A549 (cell line): Measurements from ENCODE around the gene KDM6B. TPM values are rescaled to one million over a fixed set of nuclear protein-coding genes. Genes with fewer than 3 reads are reported as not detected.
A peak's percentile ranks its signal among the peaks of the same experiment; 100 is the strongest.
"Not testable (repeated sequence)": the region's sequence is repeated elsewhere in the genome, so short reads cannot be mapped to it uniquely, and the experiment has no call there.

Experiments
- ATAC-seq, 2 experiments: fragments of 200-7000 bp in 1 of 2; fragments of >200 bp in 1 of 2; cut with Nextera tagmentation in 1 of 2; cut with Tn5 transposase in 1 of 2; 3 replicates each; pipeline versions ENCODE4 v1.8.0 to v1.9.1; 2018 to 2020; ENCODE audit warnings: mild to moderate bottlenecking in 1 of 2, moderate library complexity in 1 of 2
- CTCF ChIA-PET: fragments of 300-600 bp; sonication (Branson Sonifier 250); formaldehyde crosslinking; extraction: SDS; loops from one replicate; lab custom pipeline; 2021; ENCODE audit warnings: antibody characterized with exemption, inconsistent platforms; lab: Yijun Ruan, JAX
- POLR2A ChIA-PET: fragments of 350-600 bp; formaldehyde crosslinking; extraction: SDS; loops from one replicate; lab custom pipeline; 2021; ENCODE audit warnings: antibody characterized with exemption, inconsistent platforms; lab: Yijun Ruan, JAX
- DNase-seq, 2 experiments: peaks; one replicate each; pipeline versions ENCODE4 v3.0.0 to v3.0.0-alpha.2; 2011 to 2016; ENCODE audit warnings: low read depth in 1 of 2, low spot score in 1 of 2
- FAIRE-seq: peaks from 2 replicates; lab custom pipeline; 2011; peaks lifted over from hg19 to GRCh38; lab: Jason Lieb, UNC
- H3K27ac ChIP-seq, 2 experiments: fragments of >200 bp; sonication (Bioruptor Twin); formaldehyde crosslinking; 3 replicates each; pipeline ENCODE4 v1.5.1; 2016 to 2017
- H3K4me1 ChIP-seq: fragments of >200 bp; sonication (Bioruptor Twin); formaldehyde crosslinking; 3 replicates; pipeline ENCODE4 v1.6.1; 2016
- H3K4me2 ChIP-seq: fragments of >200 bp; sonication (Bioruptor Twin); formaldehyde crosslinking; 3 replicates; pipeline ENCODE4 v1.6.1; 2016
- H3K4me3 ChIP-seq: fragments of >200 bp; sonication (Bioruptor Twin); formaldehyde crosslinking; 3 replicates; pipeline ENCODE4 v1.5.1; 2016
- H3K9me3 ChIP-seq: fragments of >200 bp; sonication (Bioruptor Twin); formaldehyde crosslinking; 3 replicates; pipeline ENCODE4 v1.6.1; 2016
- CBX2 ChIP-seq: fragments of 200-600 bp; sonication (generic); IDR thresholded peaks from 2 replicates; pipeline ENCODE4 v1.6.1; 2016; ENCODE audit warnings: low read depth, mild to moderate bottlenecking, borderline replicate concordance
- CBX8 ChIP-seq: fragments of 200-600 bp; sonication (generic); IDR thresholded peaks from 2 replicates; pipeline ENCODE4 v1.6.1; 2016
- CEBPB ChIP-seq, 2 experiments: fragments of >200 bp in 1 of 2; sonication (Bioruptor Twin) in 1 of 2; formaldehyde crosslinking in 1 of 2; IDR thresholded peaks; 2 replicates each; pipeline ENCODE4 v1.6.1; 2012 to 2016
- CHD4 ChIP-seq: fragments of 200-600 bp; sonication (generic); IDR thresholded peaks from 2 replicates; pipeline ENCODE4 v1.6.1; 2016; ENCODE audit warnings: antibody characterized with exemption, mild to moderate bottlenecking, borderline replicate concordance
- EHF ChIP-seq: fragments of 250-450 bp; sonication (Bioruptor Pico); IDR thresholded peaks from 2 replicates; pipeline ENCODE4 v1.5.0; 2020; ENCODE audit warnings: mild to moderate bottlenecking
- EHMT2 ChIP-seq: fragments of 200-600 bp; sonication (generic); IDR thresholded peaks from 2 replicates; pipeline ENCODE4 v1.6.1; 2016; ENCODE audit warnings: antibody characterized with exemption, low read depth, mild to moderate bottlenecking, moderate library complexity
- ELK1 ChIP-seq: fragments of 150-350 bp; IDR thresholded peaks from 2 replicates; pipeline ENCODE4 v1.6.1; 2014; ENCODE audit warnings: low read depth, mild to moderate bottlenecking, low read length
- HEYL ChIP-seq: fragments of 250-450 bp; sonication (Bioruptor Pico); IDR thresholded peaks from 2 replicates; pipeline ENCODE4 v1.8.0; 2021; ENCODE audit warnings: mild to moderate bottlenecking, moderate library complexity
- HOXA7 ChIP-seq: fragments of 250-450 bp; sonication (Bioruptor Pico); IDR thresholded peaks from 2 replicates; pipeline ENCODE4 v1.5.0; 2020; ENCODE audit warnings: mild to moderate bottlenecking, moderate library complexity
- HOXB13 ChIP-seq: fragments of 250-450 bp; sonication (Bioruptor Pico); IDR thresholded peaks from 2 replicates; pipeline ENCODE4 v1.5.0; 2020; ENCODE audit warnings: low read depth, mild to moderate bottlenecking, moderate library complexity
- HOXB5 ChIP-seq: fragments of 250-450 bp; sonication (Bioruptor Pico); IDR thresholded peaks from 2 replicates; pipeline ENCODE4 v1.5.0; 2020; ENCODE audit warnings: mild to moderate bottlenecking, moderate library complexity
- JUN ChIP-seq, 2 experiments: fragments of >200 bp; sonication (Bioruptor Twin); formaldehyde crosslinking; IDR thresholded peaks; 2 replicates in 1 of 2; 3 replicates in 1 of 2; pipeline ENCODE4 v1.6.1; 2016 to 2017
- KDM1A ChIP-seq: fragments of 200-600 bp; sonication (generic); IDR thresholded peaks from 2 replicates; pipeline ENCODE4 v1.6.1; 2016; ENCODE audit warnings: low read depth, mild to moderate bottlenecking
- MAZ ChIP-seq: fragments of 150-350 bp; IDR thresholded peaks from 2 replicates; pipeline ENCODE4 v1.6.1; 2014; ENCODE audit warnings: antibody characterized with exemption, low read depth, low read length, borderline replicate concordance
- MYC ChIP-seq: IDR thresholded peaks from 2 replicates; pipeline ENCODE4 v1.6.1; 2012; ENCODE audit warnings: mild to moderate bottlenecking, inconsistent platforms, low read length, improper control_type of control experiment, borderline replicate concordance
- PHF8 ChIP-seq: fragments of 200-600 bp; sonication (generic); IDR thresholded peaks from 2 replicates; pipeline ENCODE4 v1.6.1; 2016; ENCODE audit warnings: low read depth, mild to moderate bottlenecking, antibody characterized with exemption, moderate library complexity, borderline replicate concordance
- POLR2AphosphoS2 ChIP-seq: conservative IDR thresholded peaks from 2 replicates; pipeline ENCODE4 v1.6.1; 2012; ENCODE audit warnings: low read length, improper control_type of control experiment, inconsistent platforms
- RAD21 ChIP-seq, 2 experiments: fragments of >200 bp in 1 of 2; sonication (Bioruptor Twin) in 1 of 2; formaldehyde crosslinking in 1 of 2; IDR thresholded peaks in 1 of 2; conservative IDR thresholded peaks in 1 of 2; 2 replicates in 1 of 2; 3 replicates in 1 of 2; pipeline ENCODE4 v1.6.1; 2012 to 2018; ENCODE audit warnings: inconsistent platforms in 1 of 2
- RARB ChIP-seq: fragments of 250-450 bp; sonication (Bioruptor Pico); IDR thresholded peaks from 2 replicates; pipeline ENCODE4 v1.8.0; 2021; ENCODE audit warnings: mild to moderate bottlenecking, moderate library complexity
- RCOR1 ChIP-seq: fragments of 150-350 bp; IDR thresholded peaks from 2 replicates; pipeline ENCODE4 v1.6.1; 2014; ENCODE audit warnings: antibody characterized with exemption, low read length, low read depth
- SMC3 ChIP-seq: fragments of >200 bp; sonication (Bioruptor Twin); formaldehyde crosslinking; IDR thresholded peaks from 3 replicates; pipeline ENCODE4 v1.6.1; 2018; ENCODE audit warnings: inconsistent platforms
- SREBF2 ChIP-seq: fragments of 450-650 bp; IDR thresholded peaks from 2 replicates; pipeline ENCODE4 v1.6.1; 2014; ENCODE audit warnings: mild to moderate bottlenecking, moderate library complexity
- TFCP2L1 ChIP-seq: fragments of 250-450 bp; sonication (Bioruptor Pico); IDR thresholded peaks from 2 replicates; pipeline ENCODE4 v1.5.0; 2021; ENCODE audit warnings: mild to moderate bottlenecking
- ZFP36 ChIP-seq: fragments of 450-650 bp; IDR thresholded peaks from 2 replicates; pipeline ENCODE4 v1.6.1; 2014; ENCODE audit warnings: borderline replicate concordance; ENCODE audit not compliant: partially characterized antibody
- ZNF302 ChIP-seq: fragments of 250-450 bp; sonication (Bioruptor Pico); IDR thresholded peaks from 2 replicates; pipeline ENCODE4 v1.9.0; 2021; ENCODE audit warnings: inconsistent platforms, mild to moderate bottlenecking, moderate library complexity
- WGBS: methylation state at CpG from one replicate; pipeline ENCODE4 v1.1.6; 2017; ENCODE audit errors: missing lambda C conversion rate; 5-methylcytosine and 5-hydroxymethylcytosine counted together
- polyA plus RNA-seq, 4 experiments: library from polyadenylated mRNA; depleted of rRNA in 3 of 4; stranded (reverse); fragments of >200 nt; fragmentation: RNase III in 1 of 4; extraction: RNeasy Plus Mini Kit Qiagen cat#74134 plus additional on column Dnase treatment in 1 of 4; gene quantifications; 2 replicates in 3 of 4; 3 replicates in 1 of 4; pipeline ENCODE4 v1.2.3, GENCODE V29; 2011 to 2017

Gene KDM6B
- polyA plus RNA-seq, 2 of the 4 experiments (the other 2 are of a cell fraction) = 1.3 to 8.8 TPM

GRCh38 chr17:7862692-7863437 is 28.8 kb downstream of the KDM6B start (continued):
- TF ChIP-seq EHF (CRISPR knock-in tag) = no peak
- peak; percentile 97 for TF ChIP-seq SMC3
- TF ChIP-seq MYC = no peak
- peak; percentile 94 to 97 for TF ChIP-seq RAD21 (conservative IDR thresholded peaks at IDR 0.05 in 1 of 2, IDR thresholded peaks at IDR 0.05 in 1 of 2)
- no peak for TF ChIP-seq HOXB13 (CRISPR knock-in tag)
- no peak for TF ChIP-seq CHD4
- TF ChIP-seq ZFP36 = no peak
- no peak for TF ChIP-seq EHMT2
- TF ChIP-seq ELK1 = no peak
- no peak for TF ChIP-seq HOXA7
- no peak for TF ChIP-seq CBX2

DNA sequence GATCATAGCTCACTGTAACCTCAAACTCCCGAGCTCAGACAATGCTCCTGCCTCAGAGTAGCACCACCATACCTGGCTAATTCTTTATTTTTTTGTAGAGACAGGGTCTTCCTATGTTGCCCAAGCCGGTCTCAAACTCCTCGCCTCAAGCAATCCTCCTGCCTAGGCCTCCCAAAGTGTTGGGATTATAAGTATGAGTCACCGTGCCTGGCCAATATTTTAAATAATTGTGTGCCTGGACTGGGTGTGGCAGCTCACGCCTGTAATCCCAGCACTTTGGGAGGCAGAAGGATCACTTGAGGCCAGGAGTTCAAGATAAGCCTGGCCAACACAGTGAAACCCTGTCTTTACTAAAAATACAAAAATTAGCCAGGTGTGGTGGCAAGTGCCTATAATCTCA is 30.4 kb downstream of the KDM6B start:
- not testable (repeated sequence) for H3K9me3 ChIP-seq, DNase-seq, ATAC-seq, H3K4me1 ChIP-seq, H3K27ac ChIP-seq, FAIRE-seq, H3K4me2 ChIP-seq, H3K4me3 ChIP-seq
- ChIA-PET POLR2A (interaction anchor here (0.6 kb wide), 2 partner anchors 11 to 461 kb away, joined by 3 read pairs; partner anchors contain the start of gene TMEM256), CTCF (interaction anchor here (0.7 to 14.5 kb wide), 28 partner anchors 9 to 230 kb away, joined by 3 to 339 read pairs (median 6); partner anchors contain the start of genes ALOX15B, CHD3, CNTROB and KDM6B)
- 80% methylated on average over 5 of the region's 5 CpGs for WGBS

DNA sequence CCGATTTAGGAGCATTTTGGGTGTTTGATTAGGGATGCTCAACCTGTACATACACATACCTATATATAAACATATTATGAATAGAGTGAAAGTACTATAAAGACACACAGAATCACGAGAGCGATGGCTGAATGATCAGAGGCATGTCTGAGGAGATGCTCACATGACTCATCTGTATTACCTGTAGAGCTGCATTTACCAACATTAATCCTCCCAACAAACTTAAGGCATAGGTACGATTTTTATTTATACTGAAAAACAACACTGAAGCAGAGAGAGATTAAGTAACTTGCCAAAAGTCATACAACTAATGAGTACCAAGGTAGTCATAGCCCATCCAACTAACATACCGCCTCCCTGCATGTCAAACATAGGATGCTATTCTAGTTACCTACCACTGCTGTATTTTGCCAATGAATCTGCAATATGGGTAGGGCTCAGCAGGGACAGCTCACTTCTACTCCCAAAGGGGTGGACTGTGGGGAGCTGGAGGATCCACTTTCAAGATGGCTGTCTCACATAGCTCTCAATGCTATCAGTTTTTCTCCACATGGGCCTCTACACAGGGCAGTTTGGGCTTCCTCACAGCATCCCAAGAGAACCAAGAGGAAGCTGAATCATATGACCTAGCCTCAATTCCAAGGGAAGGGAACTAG is 31.1 kb downstream of the KDM6B start:
- POLR2A ChIA-PET = interaction anchor here (0.5 to 0.6 kb wide), 2 partner anchors 31 to 461 kb away, joined by 3 to 6 read pairs; partner anchors contain the start of gene TMEM256
- FAIRE-seq (no peak), DNase-seq (no peak), ATAC-seq (peak in 1 of 2 experiments; percentile 28; a peak in 2 of 6 replicates)
- CTCF ChIA-PET = interaction anchor here (0.5 to 14.5 kb wide), 19 partner anchors 8 to 644 kb away, joined by 3 to 339 read pairs (median 10); partner anchors contain the start of genes ALOX15B, CHD3 and KDM6B
- H3K4me1 ChIP-seq = peaks cover 7% of the 10 kb centered on the region; the same call in 1 of the 3 replicates
- H3K4me3 ChIP-seq = no peak overlapping the region
- TF ChIP-seq SREBF2 (no peak), RARB (no peak), JUN (IDR thresholded peaks at IDR 0.05) (no peak), KDM1A (no peak), ZNF302 (CRISPR knock-in tag) (no peak), HEYL (CRISPR knock-in tag) (no peak), MAZ (no peak), SMC3 (no peak), POLR2AphosphoS2 (no peak), TFCP2L1 (no peak), RCOR1 (no peak), ZFP36 (no peak), CBX2 (no peak), HOXB5 (CRISPR knock-in tag) (no peak), PHF8 (no peak), CHD4 (no peak), CBX8 (no peak), CEBPB (IDR thresholded peaks at IDR 0.05) (no peak)
- H3K27ac ChIP-seq = no peak overlapping the region
- 0 out of 3 replicates have a peak, but pooled peaks cover 2% of the 10 kb centered on the region for H3K9me3 ChIP-seq
- 84% methylated on average over 5 of the region's 5 CpGs for WGBS
- no peak overlapping the region for H3K4me2 ChIP-seq
